Measurements from ENCODE around the gene LZTR1.

DNA sequence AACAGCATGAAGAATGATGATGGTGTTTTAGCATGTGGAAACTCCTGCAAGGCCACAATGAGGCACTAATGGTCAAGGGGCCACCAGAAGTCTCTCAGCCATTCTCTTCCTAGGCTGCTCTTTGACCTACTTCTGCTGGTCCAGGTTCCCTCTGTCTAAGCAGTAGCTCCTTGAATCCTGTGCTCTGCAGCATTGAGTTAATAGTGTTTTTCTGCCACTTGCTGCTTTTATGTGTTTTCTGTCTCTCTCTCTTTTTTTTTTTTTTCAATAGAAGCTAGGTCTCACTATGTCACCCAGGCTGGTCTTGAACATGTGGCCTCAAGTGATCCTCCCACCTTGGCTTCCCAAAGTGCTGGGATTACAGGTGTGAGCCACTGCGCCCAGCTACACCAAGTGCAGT, 35.1 kb upstream of the LZTR1 start:
- TF ChIP-seq, protein P1, sequence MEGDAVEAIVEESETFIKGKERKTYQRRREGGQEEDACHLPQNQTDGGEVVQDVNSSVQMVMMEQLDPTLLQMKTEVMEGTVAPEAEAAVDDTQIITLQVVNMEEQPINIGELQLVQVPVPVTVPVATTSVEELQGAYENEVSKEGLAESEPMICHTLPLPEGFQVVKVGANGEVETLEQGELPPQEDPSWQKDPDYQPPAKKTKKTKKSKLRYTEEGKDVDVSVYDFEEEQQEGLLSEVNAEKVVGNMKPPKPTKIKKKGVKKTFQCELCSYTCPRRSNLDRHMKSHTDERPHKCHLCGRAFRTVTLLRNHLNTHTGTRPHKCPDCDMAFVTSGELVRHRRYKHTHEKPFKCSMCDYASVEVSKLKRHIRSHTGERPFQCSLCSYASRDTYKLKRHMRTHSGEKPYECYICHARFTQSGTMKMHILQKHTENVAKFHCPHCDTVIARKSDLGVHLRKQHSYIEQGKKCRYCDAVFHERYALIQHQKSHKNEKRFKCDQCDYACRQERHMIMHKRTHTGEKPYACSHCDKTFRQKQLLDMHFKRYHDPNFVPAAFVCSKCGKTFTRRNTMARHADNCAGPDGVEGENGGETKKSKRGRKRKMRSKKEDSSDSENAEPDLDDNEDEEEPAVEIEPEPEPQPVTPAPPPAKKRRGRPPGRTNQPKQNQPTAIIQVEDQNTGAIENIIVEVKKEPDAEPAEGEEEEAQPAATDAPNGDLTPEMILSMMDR (IDR thresholded peaks at IDR 0.05): no peak
- TF ChIP-seq POLR2A (IDR thresholded peaks at IDR 0.05): no peak
- no peak for TF ChIP-seq POLR2AphosphoS5 (IDR thresholded peaks at IDR 0.05)
